HT1080 (cell line): ENCODE measurements around the gene RANBP17. TPM values are rescaled to one million over a fixed set of nuclear protein-coding genes. Genes with fewer than 3 reads are reported as not detected.
"Not testable (repeated sequence)": the region's sequence is repeated elsewhere in the genome, so short reads cannot be mapped to it uniquely, and the experiment has no call there.

Experiments used
- DNase-seq: peaks from one replicate; pipeline ENCODE4 v3.0.0-alpha.2; 2015; ENCODE audit warnings: low read depth
- total RNA-seq: library from RNA; depleted of rRNA; stranded (reverse); fragments of >200 nt; shearing (Covaris generic); gene quantifications from 2 replicates; pipeline ENCODE4 v1.2.3, GENCODE V29; 2014

The RANBP17 gene
- total RNA-seq, 1 experiment from 2014 or later: 8.4 TPM

GRCh38 chr5:171149333-171149732 lies 287.5 kb downstream of the RANBP17 start:
- DNase-seq: no peak

DNA sequence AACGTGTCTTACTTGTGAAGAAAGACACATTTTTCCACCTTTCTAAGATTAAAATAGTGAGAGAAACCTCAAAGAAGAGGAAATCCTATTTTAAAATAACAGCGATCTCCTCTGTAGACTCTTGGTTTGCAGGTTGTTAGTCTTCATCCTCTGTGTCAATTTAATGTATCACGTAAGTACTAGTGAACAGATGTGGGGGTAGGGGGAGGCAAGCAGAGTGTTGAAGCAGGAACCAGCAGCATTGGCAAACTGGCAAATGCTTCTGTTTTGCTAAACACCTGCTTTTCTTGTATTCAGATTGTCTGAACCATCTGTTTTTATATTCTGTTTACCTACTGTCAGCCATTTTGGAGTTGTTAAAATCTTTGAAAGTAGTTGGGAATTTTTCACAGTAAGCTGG lies 288.0 kb downstream of the RANBP17 start:
- no peak for DNase-seq

GRCh38 chr5:171152382-171152781 lies 290.6 kb downstream of the RANBP17 start:
- DNase-seq: peak; percentile 25

DNA sequence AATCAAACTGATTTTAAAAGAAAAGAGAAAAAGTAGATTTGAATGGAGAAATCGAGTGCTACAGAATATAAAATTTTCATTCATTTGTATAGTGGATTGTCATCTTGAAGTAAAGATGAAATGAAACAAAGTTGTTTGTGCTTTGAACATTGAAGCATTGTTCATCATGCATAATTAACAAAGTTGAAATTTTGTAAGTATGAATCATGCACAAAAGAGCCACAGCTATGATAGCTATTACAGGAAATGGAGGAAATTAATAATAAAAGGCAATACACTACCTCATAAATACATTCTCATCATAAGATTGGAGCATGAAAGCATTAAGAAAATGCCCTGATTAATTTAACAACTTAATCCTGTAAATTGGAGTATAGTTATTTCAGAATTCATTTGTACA lies 293.8 kb downstream of the RANBP17 start:
- peak; percentile 20 for DNase-seq

GRCh38 chr5:171157276-171157675 lies 295.5 kb downstream of the RANBP17 start:
- no peak for DNase-seq

DNA sequence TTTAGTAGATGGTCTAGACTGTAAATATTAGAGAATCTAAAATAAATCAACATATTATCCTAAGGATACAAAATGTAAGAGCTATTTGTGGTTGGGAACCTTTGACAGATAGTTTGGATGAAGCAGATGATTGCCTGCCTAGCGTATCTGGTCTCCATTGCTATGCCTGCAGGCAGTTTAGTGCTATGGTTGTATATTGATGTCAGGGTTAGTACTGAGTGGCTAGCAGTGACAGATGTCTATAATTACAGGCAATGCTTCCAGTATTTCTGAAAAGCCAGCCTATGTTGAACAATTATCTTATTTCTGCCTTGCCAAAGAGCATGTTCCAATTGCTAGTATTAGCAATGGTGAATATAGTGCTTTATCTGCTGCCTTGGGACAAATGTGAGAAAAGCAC lies 296.0 kb downstream of the RANBP17 start:
- DNase-seq: no peak

DNA sequence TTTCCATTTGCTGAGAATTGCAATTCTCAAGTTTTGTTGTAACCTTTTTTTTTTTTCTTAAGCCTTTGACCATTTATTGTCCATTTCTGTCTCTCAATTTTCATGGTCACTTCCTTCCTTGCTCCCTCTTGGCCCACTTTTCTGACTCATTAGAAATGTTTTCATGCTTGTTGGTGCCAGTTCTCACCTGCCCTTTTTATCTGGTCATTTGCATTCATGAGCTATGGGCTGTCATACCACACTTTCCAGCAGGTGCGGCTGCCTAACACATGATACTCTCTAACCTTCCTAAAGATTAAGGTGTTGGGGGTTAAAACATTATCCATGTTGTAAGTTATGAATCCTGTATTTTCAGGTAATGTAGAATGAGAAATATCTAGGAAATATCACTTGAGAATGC lies 296.8 kb downstream of the RANBP17 start:
- no peak for DNase-seq

- DNase-seq: no peak
Measured at GRCh38 chr5:171162165-171162564, 300.3 kb downstream of the RANBP17 start.

DNA sequence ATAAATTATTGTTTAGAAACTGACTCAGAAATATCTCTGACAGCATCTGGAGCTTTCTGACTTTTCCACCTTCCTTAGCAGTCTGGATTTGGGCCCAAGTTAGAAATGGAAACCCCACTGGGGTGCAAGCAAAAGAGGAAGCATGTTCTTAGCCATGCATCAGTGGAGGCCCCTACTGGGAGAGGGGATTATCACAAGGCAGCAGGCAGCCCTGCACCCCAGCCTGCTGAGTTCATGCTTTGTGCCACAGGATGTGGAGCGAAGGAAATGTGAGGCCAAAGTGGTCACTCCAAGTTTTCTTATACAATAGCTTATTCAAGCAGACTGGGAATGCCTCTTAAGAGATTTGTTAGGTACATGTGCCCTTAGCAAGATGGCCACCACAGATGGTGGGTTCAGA lies 300.8 kb downstream of the RANBP17 start:
- peak; percentile 85 for DNase-seq

- no peak for DNase-seq
Measured at GRCh38 chr5:171166766-171167165, 304.9 kb downstream of the RANBP17 start.

GRCh38 chr5:171168171-171168570 lies 306.4 kb downstream of the RANBP17 start:
- no peak for DNase-seq

GRCh38 chr5:171174960-171175359 lies 313.1 kb downstream of the RANBP17 start:
- DNase-seq: not testable (repeated sequence)

GRCh38 chr5:171175746-171176145 lies 313.9 kb downstream of the RANBP17 start:
- DNase-seq: no peak

DNA sequence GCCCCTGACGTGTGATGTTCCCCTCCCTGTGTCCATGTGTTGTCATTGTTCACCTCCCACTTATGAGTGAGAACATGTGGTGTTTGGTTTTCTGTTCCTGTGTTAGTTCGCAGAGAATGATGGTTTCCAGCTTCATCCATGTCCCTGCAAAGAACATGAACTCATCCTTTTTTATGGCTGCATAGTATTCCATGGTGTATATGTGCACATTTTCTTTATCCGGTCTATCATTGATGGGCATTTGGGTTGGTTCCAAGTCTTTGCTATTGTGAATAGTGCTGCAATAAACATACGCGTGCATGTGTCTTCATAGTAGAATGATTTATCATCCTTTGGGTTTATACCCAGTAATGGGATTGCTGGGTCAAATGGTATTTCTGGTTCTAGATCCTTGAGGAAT lies 316.4 kb downstream of the RANBP17 start:
- not testable (repeated sequence) for DNase-seq

GRCh38 chr5:171188016-171188415 lies 326.2 kb downstream of the RANBP17 start:
- DNase-seq: no peak

DNA sequence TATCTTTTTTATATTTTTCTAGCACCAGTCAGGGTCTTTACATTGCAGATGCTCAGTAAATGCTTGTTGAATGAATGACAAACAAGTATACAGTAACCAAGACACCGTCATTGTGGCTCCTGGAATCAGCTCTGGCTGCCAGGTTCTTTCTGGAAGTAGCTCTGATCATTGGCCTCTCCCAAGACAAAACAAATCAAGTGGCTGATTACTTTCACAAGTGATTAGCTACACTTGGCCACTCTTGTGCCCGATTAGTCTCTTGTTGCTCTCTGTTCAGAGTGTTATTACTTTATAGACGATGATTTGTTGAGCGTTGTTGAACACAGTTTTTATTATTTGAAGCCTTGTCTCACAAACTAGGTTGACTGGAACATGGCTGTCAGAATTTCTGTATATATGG lies 327.6 kb downstream of the RANBP17 start:
- no peak for DNase-seq

DNA sequence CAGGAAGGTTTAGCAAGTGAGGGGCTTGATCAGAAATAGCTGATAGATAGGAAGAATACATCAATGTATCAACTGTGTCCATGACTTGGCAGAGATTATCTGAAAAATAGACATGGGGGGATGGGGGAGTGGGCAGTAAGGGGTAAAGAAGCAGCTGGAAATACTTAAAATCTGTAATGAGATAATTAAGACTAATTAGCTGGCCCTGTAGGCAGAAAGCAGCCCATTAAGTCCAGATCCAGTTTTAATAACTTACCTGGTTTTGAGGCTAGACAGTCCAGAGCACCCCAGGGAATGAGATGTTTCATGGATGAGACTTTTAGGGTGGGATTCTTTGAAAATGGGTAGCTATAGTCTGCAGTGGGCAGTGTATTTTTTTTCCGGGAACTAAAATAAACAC lies 330.3 kb downstream of the RANBP17 start:
- DNase-seq: no peak

DNA sequence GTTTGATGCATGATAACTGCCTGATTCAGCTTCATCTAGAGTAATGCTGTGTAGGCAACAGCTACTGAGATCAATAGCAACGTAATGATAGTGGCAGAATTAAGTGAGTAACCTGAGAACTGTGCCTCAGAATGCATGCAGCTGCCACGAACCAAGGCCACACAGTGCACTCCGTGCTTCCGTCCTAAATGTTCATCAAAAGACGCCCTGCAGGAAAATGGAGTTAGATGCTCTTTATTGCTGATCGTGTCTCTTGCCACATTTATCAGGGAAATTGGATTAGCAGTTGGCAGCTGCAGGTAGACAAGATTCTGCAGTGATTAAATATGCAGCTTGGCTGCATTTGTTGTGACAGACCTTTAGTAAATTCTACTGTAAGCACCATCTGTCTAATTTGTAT lies 339.5 kb downstream of the RANBP17 start:
- DNase-seq: no peak

GRCh38 chr5:171205375-171205774 lies 343.6 kb downstream of the RANBP17 start:
- no peak for DNase-seq

DNA sequence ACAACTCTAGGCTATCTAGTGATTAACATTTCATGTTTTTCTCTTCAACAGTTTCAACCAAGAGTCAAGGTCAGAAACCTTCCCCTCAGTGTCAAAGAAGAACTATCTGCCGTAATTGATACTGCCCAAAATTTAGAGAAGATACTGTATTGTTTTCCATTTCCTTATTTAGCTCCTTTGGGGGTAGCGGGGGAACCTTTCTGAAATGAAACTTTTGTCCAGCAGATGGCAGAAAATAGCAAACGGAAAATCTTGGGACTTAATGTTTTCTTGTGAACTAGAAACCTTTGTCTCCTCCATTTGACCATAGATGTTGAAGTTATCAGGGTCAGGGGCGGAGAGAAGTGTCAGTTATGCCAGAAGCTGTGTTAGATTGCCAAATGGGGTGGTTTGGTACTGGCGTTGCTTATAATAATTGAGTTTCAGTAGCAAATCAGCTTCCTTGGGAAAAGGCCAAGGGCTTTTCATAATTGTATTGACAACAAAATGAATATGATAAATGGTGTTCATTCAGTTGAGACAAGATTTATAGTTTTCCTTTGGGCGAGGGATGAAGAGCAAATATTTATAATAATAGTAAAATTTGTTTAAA lies 345.5 kb downstream of the RANBP17 start:
- DNase-seq: peak; percentile 57

GRCh38 chr5:171221916-171222315 lies 360.1 kb downstream of the RANBP17 start:
- no peak for DNase-seq

DNA sequence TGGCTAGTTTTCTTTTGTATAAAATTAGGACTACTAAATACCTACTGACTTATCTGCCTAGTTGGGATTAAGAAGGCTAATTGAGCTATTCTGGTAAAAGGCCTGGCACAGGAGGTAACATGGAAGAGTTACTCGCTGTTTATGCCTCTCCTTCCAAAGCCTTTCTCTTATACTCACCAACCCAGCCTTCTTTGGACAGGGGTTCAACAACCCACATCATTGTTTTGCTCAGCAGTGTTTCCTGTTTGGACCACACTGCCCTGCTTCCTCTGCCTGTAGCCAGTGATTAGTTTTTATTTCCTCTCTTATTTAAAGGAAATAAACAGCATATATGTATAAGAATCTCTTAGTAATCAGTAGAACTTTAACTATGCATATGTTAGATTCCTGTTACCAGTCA lies 362.1 kb downstream of the RANBP17 start:
- no peak for DNase-seq

GRCh38 chr5:171226096-171226754 lies 364.4 kb downstream of the RANBP17 start:
- peak; percentile 3 for DNase-seq
